ENCODE results near the gene LACTBL1.

Gene LACTBL1

DNA sequence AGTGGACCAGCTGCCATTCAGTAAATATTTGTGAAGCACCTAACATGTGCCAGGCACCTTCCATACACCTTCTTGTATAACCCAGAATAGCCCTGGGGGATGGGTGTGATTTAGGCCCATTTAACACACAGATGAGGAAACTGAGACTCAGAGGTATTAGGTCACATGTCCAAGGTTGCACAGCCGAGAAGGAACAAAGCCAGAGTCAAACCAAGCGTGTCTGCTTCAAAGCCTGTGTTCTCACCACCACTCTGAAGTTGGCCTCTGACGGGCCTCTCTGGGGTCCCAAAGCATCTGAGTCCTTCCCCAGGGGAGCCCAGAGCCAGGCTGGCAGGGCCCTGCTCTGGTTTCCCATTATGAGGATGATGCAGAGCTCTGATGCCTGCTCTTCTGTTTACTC is 65.1 kb downstream of the LACTBL1 start:
- no peak overlapping the region for H3K4me3 Mint-ChIP-seq
- peaks cover 9% of the 10 kb centered on the region for H3K4me1 Mint-ChIP-seq
- TF ChIP-seq, protein P1, sequence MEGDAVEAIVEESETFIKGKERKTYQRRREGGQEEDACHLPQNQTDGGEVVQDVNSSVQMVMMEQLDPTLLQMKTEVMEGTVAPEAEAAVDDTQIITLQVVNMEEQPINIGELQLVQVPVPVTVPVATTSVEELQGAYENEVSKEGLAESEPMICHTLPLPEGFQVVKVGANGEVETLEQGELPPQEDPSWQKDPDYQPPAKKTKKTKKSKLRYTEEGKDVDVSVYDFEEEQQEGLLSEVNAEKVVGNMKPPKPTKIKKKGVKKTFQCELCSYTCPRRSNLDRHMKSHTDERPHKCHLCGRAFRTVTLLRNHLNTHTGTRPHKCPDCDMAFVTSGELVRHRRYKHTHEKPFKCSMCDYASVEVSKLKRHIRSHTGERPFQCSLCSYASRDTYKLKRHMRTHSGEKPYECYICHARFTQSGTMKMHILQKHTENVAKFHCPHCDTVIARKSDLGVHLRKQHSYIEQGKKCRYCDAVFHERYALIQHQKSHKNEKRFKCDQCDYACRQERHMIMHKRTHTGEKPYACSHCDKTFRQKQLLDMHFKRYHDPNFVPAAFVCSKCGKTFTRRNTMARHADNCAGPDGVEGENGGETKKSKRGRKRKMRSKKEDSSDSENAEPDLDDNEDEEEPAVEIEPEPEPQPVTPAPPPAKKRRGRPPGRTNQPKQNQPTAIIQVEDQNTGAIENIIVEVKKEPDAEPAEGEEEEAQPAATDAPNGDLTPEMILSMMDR (IDR thresholded peaks at IDR 0.05; ENCODE audit: unreplicated experiment in 3 of 3), result no peak
- no peaks in the 10 kb centered on the region for H3K9me3 Mint-ChIP-seq
- peaks cover 22% of the 10 kb centered on the region for H3K36me3 Mint-ChIP-seq (ENCODE audit: low read depth)
- no peak overlapping the region for H3K27ac Mint-ChIP-seq
- H3K27me3 Mint-ChIP-seq (ENCODE audit: low read depth), result no peaks in the 10 kb centered on the region

DNA sequence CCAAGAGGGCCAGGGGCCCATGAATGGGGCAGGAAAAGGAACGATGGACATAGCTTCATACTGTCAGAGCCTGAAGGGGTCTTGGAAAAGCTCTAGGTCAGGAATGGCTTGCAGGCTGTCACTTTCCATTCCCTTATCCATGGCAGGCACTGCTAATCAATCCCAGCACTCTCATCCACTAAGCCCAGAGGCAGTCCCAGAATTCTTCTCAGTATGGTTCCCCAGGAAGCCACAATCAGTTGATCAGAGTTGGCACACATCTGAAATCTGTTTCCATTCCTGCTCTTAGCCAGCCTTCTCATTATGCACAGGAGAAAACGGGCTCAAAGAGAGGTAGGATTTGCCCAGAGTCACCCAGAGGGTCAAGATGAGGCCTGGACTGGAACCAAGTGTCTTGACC is 65.7 kb downstream of the LACTBL1 start:
- Mint-ChIP-seq H3K36me3 (ENCODE audit: low read depth) (peaks cover 22% of the 10 kb centered on the region), H3K27ac (no peak overlapping the region), H3K4me3 (no peak overlapping the region), H3K9me3 (no peaks in the 10 kb centered on the region), H3K27me3 (ENCODE audit: low read depth) (no peaks in the 10 kb centered on the region), H3K4me1 (peaks cover 9% of the 10 kb centered on the region)
- TF ChIP-seq, protein P1 (IDR thresholded peaks at IDR 0.05; ENCODE audit: unreplicated experiment in 3 of 3), result no peak

DNA sequence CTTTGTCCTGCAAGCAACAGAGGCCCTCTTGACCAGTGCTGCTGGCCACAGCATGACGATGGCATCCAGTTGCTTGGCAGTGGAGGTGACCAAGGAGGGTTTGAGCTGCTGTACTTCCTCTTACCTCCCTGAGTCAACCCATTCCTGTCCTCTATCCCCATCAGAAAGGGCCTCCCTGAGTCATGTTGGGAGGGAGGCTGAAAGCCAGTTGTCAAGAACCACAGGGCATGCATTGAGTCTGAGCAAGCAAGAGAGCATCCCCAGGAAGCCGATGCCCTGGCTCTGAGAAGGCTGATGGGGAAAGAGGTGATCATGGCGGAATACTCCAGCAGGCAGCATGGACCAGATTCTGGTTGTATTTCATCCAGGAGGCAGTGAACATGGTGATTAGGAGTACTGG is 69.6 kb downstream of the LACTBL1 start:
- Mint-ChIP-seq H3K4me3 (no peak overlapping the region), H3K27ac (no peak overlapping the region), H3K27me3 (ENCODE audit: low read depth) (peaks cover 6% of the 10 kb centered on the region), H3K9me3 (no peaks in the 10 kb centered on the region), H3K36me3 (ENCODE audit: low read depth) (peaks cover 15% of the 10 kb centered on the region), H3K4me1 (peaks cover 2% of the 10 kb centered on the region)
- TF ChIP-seq, protein P1 (IDR thresholded peaks at IDR 0.05; ENCODE audit: unreplicated experiment in 3 of 3), result no peak

All from nephron (organoid).